Naive B cell (primary cell): ENCODE results near the gene ESPNL. TPM values are rescaled to one million over a fixed set of nuclear protein-coding genes. Genes with fewer than 3 reads are reported as not detected.

Experiments
- ATAC-seq, 2 donors: fragments of 150-1000 bp; cut with Tn5 transposase; 2 replicates each; pipeline ENCODE4 v1.10.0; 2021; ENCODE audit warnings: low read depth in 2 of 2, mild to moderate bottlenecking in 2 of 2, moderate library complexity in 2 of 2
- DNase-seq: peaks from one replicate; pipeline ENCODE4 v3.0.0; 2022
- H3K27ac Mint-ChIP-seq, 6 donors: one replicate each; pipeline ENCODE4 v1.8.0; 2020 to 2022; ENCODE audit warnings: mild to moderate bottlenecking in 6 of 6, mixed read lengths in 6 of 6, moderate library complexity in 5 of 6, inconsistent platforms in 2 of 6
- H3K27me3 Mint-ChIP-seq, 3 donors: one replicate each; pipeline ENCODE4 v1.8.0; 2021 to 2022; ENCODE audit warnings: mixed read lengths in 3 of 3, mild to moderate bottlenecking in 1 of 3
- H3K36me3 Mint-ChIP-seq, 2 donors: one replicate each; pipeline ENCODE4 v1.8.0; 2020 to 2022; ENCODE audit warnings: mixed read lengths in 2 of 2, inconsistent platforms in 1 of 2, mild to moderate bottlenecking in 1 of 2
- H3K4me1 Mint-ChIP-seq, 3 donors: one replicate each; pipeline ENCODE4 v1.8.0; 2020 to 2022; ENCODE audit warnings: mixed read lengths in 3 of 3, inconsistent platforms in 1 of 3, mild to moderate bottlenecking in 1 of 3, moderate library complexity in 1 of 3
- H3K4me3 Mint-ChIP-seq, 8 donors: one replicate each; pipeline ENCODE4 v1.8.0; 2020 to 2022; ENCODE audit warnings: mild to moderate bottlenecking in 8 of 8, mixed read lengths in 8 of 8, moderate library complexity in 8 of 8, inconsistent platforms in 2 of 8
- H3K9me3 Mint-ChIP-seq, 7 donors: one replicate each; pipeline ENCODE4 v1.8.0; 2020 to 2022; ENCODE audit warnings: mixed read lengths in 7 of 7, mild to moderate bottlenecking in 5 of 7, inconsistent platforms in 2 of 7, moderate library complexity in 1 of 7
- polyA plus RNA-seq, 6 donors: library from polyadenylated mRNA; unstranded; fragments of 300-500 nt; fragmentation: Illumina TruSeq; gene quantifications; one replicate each; pipeline ENCODE4 v1.2.3, GENCODE V29; 2021; ENCODE audit warnings: low read depth in 6 of 6

Gene ESPNL
- polyA plus RNA-seq, 6 donors from 2014 or later: 0.24 to 0.30 TPM; not detected in 4

DNA sequence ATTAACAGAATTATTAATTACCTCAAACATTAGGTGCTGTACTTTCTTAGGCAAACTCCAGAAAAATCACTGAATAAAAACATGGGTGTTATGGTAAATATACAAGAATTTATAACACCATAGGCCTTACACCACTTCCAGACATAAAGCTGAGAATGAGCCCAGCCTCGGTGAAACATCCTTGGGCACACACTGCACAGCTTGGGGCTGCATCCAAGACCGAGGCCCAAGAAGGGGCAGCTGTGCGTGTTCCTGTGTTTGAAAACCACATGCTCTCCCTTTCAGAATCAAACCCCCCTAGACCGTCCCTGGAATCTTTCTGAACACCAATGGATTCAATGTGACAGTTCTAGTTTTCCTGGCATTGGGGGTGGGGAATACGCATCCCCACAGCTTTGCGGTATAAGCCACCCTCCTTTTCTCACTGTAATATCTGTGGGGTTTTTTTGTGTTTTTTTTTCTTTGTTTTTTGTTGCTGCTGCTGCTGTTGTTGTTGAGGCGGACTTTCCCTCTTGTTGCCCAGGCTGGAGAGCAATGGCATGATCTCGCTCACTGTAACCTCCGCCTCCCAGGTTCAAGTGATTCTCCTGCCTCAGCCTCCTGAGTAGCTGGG, 71.5 kb downstream of the ESPNL start:
- ATAC-seq (no peak), DNase-seq (no peak)
- peaks cover 0 to 5% (median 3%) of the 10 kb centered on the region in 3 donors for H3K4me1 Mint-ChIP-seq
- H3K27me3 Mint-ChIP-seq: no peaks in the 10 kb centered on the region
- H3K27ac Mint-ChIP-seq: peak overlapping the region in 2 of 6 donors; percentile 26 to 77
- no peaks in the 10 kb centered on the region for H3K9me3 Mint-ChIP-seq
- no peak overlapping the region for H3K4me3 Mint-ChIP-seq
- H3K36me3 Mint-ChIP-seq: peaks cover 22 to 35% of the 10 kb centered on the region in 2 donors

DNA sequence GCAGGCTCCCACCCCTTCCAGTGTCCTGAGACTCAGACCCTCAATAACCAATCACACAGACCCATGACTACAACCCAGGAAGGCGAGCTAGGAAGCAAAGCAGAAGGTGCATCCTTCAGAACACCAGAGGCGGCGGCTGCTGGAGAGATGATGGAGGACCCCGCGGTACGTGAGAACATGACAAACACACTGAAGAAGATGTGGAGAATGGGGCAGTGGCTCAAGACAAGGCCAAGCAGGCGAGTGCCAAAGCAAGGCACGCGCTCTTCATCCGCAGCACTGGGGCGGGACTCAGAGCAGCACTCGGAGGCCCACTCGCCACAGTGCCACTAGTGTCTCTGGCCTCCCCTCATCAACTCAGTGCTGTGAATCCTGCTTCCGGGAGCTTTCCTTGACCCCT, 72.3 kb downstream of the ESPNL start:
- no peak overlapping the region for H3K4me3 Mint-ChIP-seq
- ATAC-seq: no peak
- H3K27me3 Mint-ChIP-seq: no peaks in the 10 kb centered on the region
- peaks cover 26 to 40% of the 10 kb centered on the region in 2 donors for H3K36me3 Mint-ChIP-seq
- no peak for DNase-seq
- H3K27ac Mint-ChIP-seq: peak overlapping the region in 1 of 6 donors; percentile 26
- H3K9me3 Mint-ChIP-seq: no peaks in the 10 kb centered on the region
- H3K4me1 Mint-ChIP-seq: peaks cover 0 to 5% (median 3%) of the 10 kb centered on the region in 3 donors

DNA sequence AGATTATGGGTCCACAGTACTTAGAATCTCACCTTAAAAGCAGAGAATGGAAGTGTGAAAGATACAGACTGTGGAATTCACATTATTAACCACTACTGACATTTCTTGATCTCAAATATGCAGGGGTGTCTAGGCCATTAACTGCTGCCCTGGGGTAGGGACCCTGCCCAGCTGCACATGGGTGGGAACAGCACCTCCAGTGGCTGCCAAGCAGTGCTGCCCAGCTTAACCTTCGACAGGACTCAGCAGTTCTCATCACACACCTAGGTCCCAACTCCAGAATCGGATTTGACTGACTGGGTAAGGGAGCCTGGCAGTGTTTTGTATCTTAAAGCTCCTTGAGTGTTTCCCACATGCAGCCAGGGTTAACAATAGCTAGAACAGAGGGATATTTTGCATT, 73.6 kb downstream of the ESPNL start:
- Mint-ChIP-seq H3K36me3 (peaks cover 29 to 41% of the 10 kb centered on the region in 2 donors), H3K4me3 (no peak overlapping the region), H3K27ac (peak overlapping the region in 1 of 6 donors; percentile 39), H3K9me3 (no peaks in the 10 kb centered on the region), H3K27me3 (no peaks in the 10 kb centered on the region), H3K4me1 (peaks cover 0 to 5% (median 3%) of the 10 kb centered on the region in 3 donors)
- DNase-seq (no peak), ATAC-seq (no peak)

DNA sequence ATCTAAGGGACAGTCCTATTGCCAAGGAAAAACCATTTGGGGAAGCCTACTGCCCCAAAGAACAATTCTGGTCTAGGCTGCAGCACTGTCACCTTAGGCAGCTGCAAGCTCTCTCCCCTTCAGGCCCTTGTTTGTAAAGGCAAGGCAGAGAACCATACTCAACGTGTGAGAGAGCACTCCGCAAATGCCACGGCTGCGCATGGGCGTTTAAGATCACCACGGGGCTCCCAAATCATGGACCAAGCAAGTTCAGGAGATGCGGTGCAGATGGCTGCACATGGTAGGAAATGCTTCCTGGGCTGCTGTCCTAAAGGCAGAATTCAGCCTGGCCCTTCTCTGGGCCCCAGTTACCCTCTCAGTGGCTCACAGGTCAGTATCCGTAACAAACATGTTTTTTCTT, 74.2 kb downstream of the ESPNL start:
- Mint-ChIP-seq H3K4me1 (peaks cover 0 to 5% (median 3%) of the 10 kb centered on the region in 3 donors), H3K36me3 (peaks cover 35 to 37% of the 10 kb centered on the region in 2 donors), H3K4me3 (no peak overlapping the region), H3K27ac (no peak overlapping the region), H3K27me3 (no peaks in the 10 kb centered on the region), H3K9me3 (no peaks in the 10 kb centered on the region)
- ATAC-seq: no peak
- no peak for DNase-seq

DNA sequence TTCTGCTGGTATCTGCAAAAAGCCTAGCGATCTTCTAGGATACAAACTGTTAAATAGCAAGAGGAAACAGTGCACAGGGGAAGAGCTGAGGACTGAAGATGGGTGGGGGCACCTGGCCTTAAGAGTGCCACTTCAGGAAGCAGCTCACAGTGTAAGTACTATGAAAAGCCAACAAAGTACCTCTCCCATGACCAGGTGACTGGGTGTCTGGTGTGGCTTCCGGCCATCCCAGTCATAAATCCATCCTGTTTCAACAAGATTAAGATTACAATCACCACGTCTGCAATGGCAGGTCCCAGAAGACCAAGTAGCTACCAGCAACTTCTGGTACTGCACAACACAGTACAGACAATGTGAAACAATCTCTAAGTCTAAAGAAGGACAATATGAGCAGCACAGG, 74.6 kb downstream of the ESPNL start:
- H3K9me3 Mint-ChIP-seq: no peaks in the 10 kb centered on the region
- no peak for ATAC-seq
- peaks cover 0 to 5% (median 3%) of the 10 kb centered on the region in 3 donors for H3K4me1 Mint-ChIP-seq
- peak overlapping the region in 1 of 6 donors; percentile 34 for H3K27ac Mint-ChIP-seq
- H3K36me3 Mint-ChIP-seq: peaks cover 36% of the 10 kb centered on the region in 2 donors
- no peak for DNase-seq
- no peak overlapping the region for H3K4me3 Mint-ChIP-seq
- H3K27me3 Mint-ChIP-seq: no peaks in the 10 kb centered on the region

- no peaks in the 10 kb centered on the region for H3K27me3 Mint-ChIP-seq
- H3K4me1 Mint-ChIP-seq: peaks cover 0 to 5% (median 3%) of the 10 kb centered on the region in 3 donors
- H3K27ac Mint-ChIP-seq: peak overlapping the region in 1 of 6 donors; percentile 8
- ATAC-seq: no peak
- H3K9me3 Mint-ChIP-seq: no peaks in the 10 kb centered on the region
- no peak overlapping the region for H3K4me3 Mint-ChIP-seq
- H3K36me3 Mint-ChIP-seq: peaks cover 32 to 37% of the 10 kb centered on the region in 2 donors
- DNase-seq: no peak
Measured at GRCh38 chr2:238176613-238177012, 76.5 kb downstream of the ESPNL start.

DNA sequence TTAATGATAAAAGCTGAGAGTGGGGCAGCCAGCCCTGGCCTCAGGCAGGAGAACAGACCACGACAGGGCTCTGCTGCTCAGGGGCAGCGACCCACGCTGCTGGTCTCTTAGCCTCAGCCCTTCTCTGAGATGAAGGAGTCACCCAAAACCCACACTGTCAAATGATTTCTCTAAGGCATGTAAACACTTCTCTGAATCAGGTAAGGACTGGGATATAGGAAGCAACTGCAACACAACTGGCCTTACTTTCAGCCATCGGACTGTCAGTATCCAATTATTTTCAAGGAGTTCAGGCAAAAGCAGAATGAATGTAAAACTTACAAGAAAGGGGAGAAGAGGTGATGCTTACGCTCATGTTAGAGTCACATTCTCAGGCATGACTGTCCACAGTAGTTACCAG, 80.4 kb downstream of the ESPNL start:
- peaks cover 0 to 3% (median 0%) of the 10 kb centered on the region in 3 donors for H3K4me1 Mint-ChIP-seq
- DNase-seq (no peak), ATAC-seq (no peak)
- peak overlapping the region in 1 of 6 donors; percentile 70 for H3K27ac Mint-ChIP-seq
- H3K27me3 Mint-ChIP-seq: no peaks in the 10 kb centered on the region
- H3K9me3 Mint-ChIP-seq: no peaks in the 10 kb centered on the region
- H3K36me3 Mint-ChIP-seq: peaks cover 43 to 54% of the 10 kb centered on the region in 2 donors
- H3K4me3 Mint-ChIP-seq: peak overlapping the region in 1 of 8 donors; percentile 42

GRCh38 chr2:238182362-238182761, 82.2 kb downstream of the ESPNL start:
- Mint-ChIP-seq H3K4me3 (no peak overlapping the region), H3K36me3 (peaks cover 42 to 44% of the 10 kb centered on the region in 2 donors), H3K9me3 (no peaks in the 10 kb centered on the region), H3K27ac (no peak overlapping the region), H3K27me3 (no peaks in the 10 kb centered on the region), H3K4me1 (peaks cover 0 to 3% (median 0%) of the 10 kb centered on the region in 3 donors)
- ATAC-seq: no peak
- no peak for DNase-seq

Other genes starting within 250 kb of the ESPNL start
- gene RAMP1, start 240.7 kb upstream of the ESPNL start, polyA plus RNA-seq: under 1 TPM in 1 of 6 donors, not detected in 5; 0.32 TPM
- 10 to 100 TPM; 50.7 to 64.6 (median 60.0) TPM for gene UBE2F, start 133.3 kb upstream of the ESPNL start, polyA plus RNA-seq
- 10 to 100 TPM; 11.5 to 18.8 (median 15.6) TPM for gene SCLY, start 39.3 kb upstream of the ESPNL start, polyA plus RNA-seq
- gene KLHL30, start 38.3 kb downstream of the ESPNL start, polyA plus RNA-seq: not detected
- not detected for gene ERFE, start 58.6 kb downstream of the ESPNL start, polyA plus RNA-seq
- gene ILKAP, start 103.4 kb downstream of the ESPNL start, polyA plus RNA-seq: 10 to 100 TPM; 37.4 to 51.4 (median 48.4) TPM
- 1 to 10 TPM; 2.5 to 6.9 (median 3.9) TPM for gene HES6, start 139.7 kb downstream of the ESPNL start, polyA plus RNA-seq
- gene PER2, start 188.3 kb downstream of the ESPNL start, polyA plus RNA-seq: 10 to 100 TPM in 1 of 6 donors, 1 to 10 TPM in 5; 3.5 to 11.7 (median 4.5) TPM
- 1 to 10 TPM; 2.8 to 5.4 (median 3.5) TPM for gene TRAF3IP1, start 220.2 kb downstream of the ESPNL start, polyA plus RNA-seq